Brain microvascular endothelial cell (primary cell): ENCODE measurements around the gene NKX2-2.

Experiments used
- DNase-seq: peaks from one replicate; pipeline ENCODE4 v3.0.0-alpha.2; 2020
- H3K27ac ChIP-seq: fragments of 250-450 bp; sonication (Bioruptor Pico); 2 replicates; pipeline ENCODE4 v1.5.1; 2020; ENCODE audit warnings: mild to moderate bottlenecking, moderate library complexity
- H3K27me3 ChIP-seq: fragments of 250-450 bp; sonication (Bioruptor Pico); replicated peaks from 2 replicates; pipeline ENCODE4 v1.5.1; 2020; ENCODE audit warnings: mild to moderate bottlenecking
- H3K36me3 ChIP-seq: fragments of 250-450 bp; sonication (Bioruptor Pico); replicated peaks from 2 replicates; pipeline ENCODE4 v1.5.1; 2020; ENCODE audit warnings: mild to moderate bottlenecking
- H3K4me3 ChIP-seq: 2 replicates; pipeline ENCODE4 v1.5.1; 2011; ENCODE audit warnings: low read depth, mild to moderate bottlenecking, control low read depth, low read length, moderate library complexity
- in situ Hi-C: cut with HindIII; loops from 2 replicates; pipeline ENCODE4 v1.10.0; 2017; ENCODE audit warnings: low sequenced_read_pairs, low pct_ligation_motif_present
- TF ChIP-seq, protein P1 (sequence below): IDR thresholded peaks from 2 replicates; pipeline ENCODE4 v1.5.1; 2011; ENCODE audit warnings: low read depth, mild to moderate bottlenecking, moderate library complexity, low read length, control low read depth, inconsistent platforms; ENCODE audit errors: missing control alignments

Gene NKX2-2

DNA sequence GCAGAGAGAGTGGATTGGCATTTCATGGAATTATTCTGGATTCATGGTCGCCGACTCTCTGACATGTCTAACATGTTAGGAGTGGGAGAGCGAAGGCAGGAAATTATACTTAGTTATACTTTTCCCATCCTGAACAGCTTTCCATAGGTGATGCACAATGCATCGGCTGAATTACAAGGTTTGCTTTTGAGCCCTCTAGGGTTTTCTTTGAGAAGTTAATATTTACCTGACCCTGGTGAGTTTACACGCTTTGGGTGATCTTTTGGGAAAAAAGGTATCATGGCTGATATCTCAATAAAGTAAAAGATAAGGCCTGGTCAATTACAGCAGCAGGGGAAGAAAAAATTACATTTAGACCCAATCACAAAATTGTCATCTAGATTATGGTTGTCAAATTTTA lies 14.0 kb upstream of the NKX2-2 start:
- H3K27me3 ChIP-seq, result peaks cover 22% of the 10 kb centered on the region
- no peak overlapping the region for H3K4me3 ChIP-seq
- H3K27ac ChIP-seq, result no peak overlapping the region
- no peaks in the 10 kb centered on the region for H3K36me3 ChIP-seq
- no peak for DNase-seq
- in situ Hi-C loops, result no loop called here
- TF ChIP-seq, protein P1, sequence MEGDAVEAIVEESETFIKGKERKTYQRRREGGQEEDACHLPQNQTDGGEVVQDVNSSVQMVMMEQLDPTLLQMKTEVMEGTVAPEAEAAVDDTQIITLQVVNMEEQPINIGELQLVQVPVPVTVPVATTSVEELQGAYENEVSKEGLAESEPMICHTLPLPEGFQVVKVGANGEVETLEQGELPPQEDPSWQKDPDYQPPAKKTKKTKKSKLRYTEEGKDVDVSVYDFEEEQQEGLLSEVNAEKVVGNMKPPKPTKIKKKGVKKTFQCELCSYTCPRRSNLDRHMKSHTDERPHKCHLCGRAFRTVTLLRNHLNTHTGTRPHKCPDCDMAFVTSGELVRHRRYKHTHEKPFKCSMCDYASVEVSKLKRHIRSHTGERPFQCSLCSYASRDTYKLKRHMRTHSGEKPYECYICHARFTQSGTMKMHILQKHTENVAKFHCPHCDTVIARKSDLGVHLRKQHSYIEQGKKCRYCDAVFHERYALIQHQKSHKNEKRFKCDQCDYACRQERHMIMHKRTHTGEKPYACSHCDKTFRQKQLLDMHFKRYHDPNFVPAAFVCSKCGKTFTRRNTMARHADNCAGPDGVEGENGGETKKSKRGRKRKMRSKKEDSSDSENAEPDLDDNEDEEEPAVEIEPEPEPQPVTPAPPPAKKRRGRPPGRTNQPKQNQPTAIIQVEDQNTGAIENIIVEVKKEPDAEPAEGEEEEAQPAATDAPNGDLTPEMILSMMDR, result no peak

- Histone ChIP-seq H3K27me3 (peaks cover 34% of the 10 kb centered on the region), H3K36me3 (no peaks in the 10 kb centered on the region), H3K4me3 (no peak overlapping the region), H3K27ac (no peak overlapping the region)
- in situ Hi-C loops, result no loop called here
- TF ChIP-seq, protein P1, result no peak
- no peak for DNase-seq
These were observed 12.9 kb upstream of the NKX2-2 start for GRCh38 chr20:21526776-21527175.

GRCh38 chr20:21523895-21524294 lies 10.0 kb upstream of the NKX2-2 start:
- in situ Hi-C loops, result no loop called here
- Histone ChIP-seq H3K36me3 (no peaks in the 10 kb centered on the region), H3K4me3 (no peak overlapping the region), H3K27ac (no peak overlapping the region), H3K27me3 (peaks cover 62% of the 10 kb centered on the region)
- TF ChIP-seq, protein P1, result no peak
- DNase-seq, result no peak

DNA sequence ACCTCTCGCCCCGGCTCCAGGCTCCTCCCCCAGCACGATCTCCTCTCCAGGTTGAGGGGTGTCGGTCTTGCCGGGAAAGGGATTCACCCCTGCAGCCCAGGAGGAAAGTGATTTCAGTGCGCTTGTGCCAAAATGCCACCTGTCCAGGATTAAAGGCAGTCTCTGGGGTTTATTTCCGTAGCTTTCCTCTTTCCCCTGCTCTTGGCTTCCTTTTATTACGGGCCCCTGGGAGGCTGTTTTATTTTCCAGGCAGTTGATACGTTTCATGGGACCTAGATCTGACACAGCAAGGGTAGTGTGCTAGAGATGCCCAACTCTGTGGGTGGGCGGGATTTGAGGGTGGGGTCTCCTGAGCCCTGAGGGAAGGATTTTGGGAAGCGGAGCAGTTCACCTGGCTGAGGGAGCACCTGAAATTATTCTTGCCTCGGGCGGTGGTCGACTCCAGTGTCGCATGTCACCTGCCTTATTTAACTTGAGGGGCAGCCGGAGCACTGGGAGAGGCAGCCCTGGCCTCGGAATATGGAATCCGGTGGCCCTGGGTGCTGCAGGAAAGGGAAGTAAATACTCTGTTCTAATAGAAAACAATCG lies 9.5 kb upstream of the NKX2-2 start:
- no peak overlapping the region for H3K27ac ChIP-seq
- TF ChIP-seq, protein P1, result no peak
- DNase-seq, result no peak
- in situ Hi-C loops, result no loop called here
- peaks cover 65% of the 10 kb centered on the region for H3K27me3 ChIP-seq
- H3K36me3 ChIP-seq, result no peaks in the 10 kb centered on the region
- H3K4me3 ChIP-seq, result no peak overlapping the region

- Histone ChIP-seq H3K4me3 (no peak overlapping the region), H3K27me3 (peaks cover 72% of the 10 kb centered on the region)
- TF ChIP-seq, protein P1, result no peak
These were observed 8.8 kb upstream of the NKX2-2 start for GRCh38 chr20:21522481-21523280.

More at GRCh38 chr20:21522481-21523280, 8.8 kb upstream of the NKX2-2 start:
- DNase-seq, result no peak
- no peaks in the 10 kb centered on the region for H3K36me3 ChIP-seq
- H3K27ac ChIP-seq, result no peak overlapping the region
- in situ Hi-C loops, result no loop called here
